Ishikawa (cell line): ENCODE data around the gene GRIN2A.

Source experiments
- CEBPB ChIP-seq: IDR thresholded peaks from 2 replicates; pipeline ENCODE4 v1.6.1; 2012
- CREB1 ChIP-seq: IDR thresholded peaks from 2 replicates; pipeline ENCODE4 v1.6.1; 2012; ENCODE audit warnings: low read depth
- EGR1 ChIP-seq: IDR thresholded peaks from 2 replicates; pipeline ENCODE4 v1.6.1; 2012
- EP300 ChIP-seq: IDR thresholded peaks from 2 replicates; pipeline ENCODE4 v1.6.1; 2012; ENCODE audit warnings: borderline replicate concordance
- FOXM1 ChIP-seq: IDR thresholded peaks from 2 replicates; pipeline ENCODE4 v1.6.1; 2012; ENCODE audit warnings: low read depth, borderline replicate concordance
- MAX ChIP-seq: IDR thresholded peaks from 2 replicates; pipeline ENCODE4 v1.6.1; 2012
- NFIC ChIP-seq: IDR thresholded peaks from 2 replicates; pipeline ENCODE4 v1.6.1; 2012
- RAD21 ChIP-seq: IDR thresholded peaks from 2 replicates; pipeline ENCODE4 v1.6.1; 2012; ENCODE audit warnings: low read depth
- REST ChIP-seq: IDR thresholded peaks from 2 replicates; pipeline ENCODE4 v1.6.1; 2012; ENCODE audit warnings: low read depth, mild to moderate bottlenecking
- TAF1 ChIP-seq: IDR thresholded peaks from 2 replicates; pipeline ENCODE4 v1.6.1; 2012; ENCODE audit warnings: low read depth, mild to moderate bottlenecking
- TCF12 ChIP-seq: IDR thresholded peaks from 2 replicates; pipeline ENCODE4 v1.6.1; 2012; ENCODE audit warnings: low read depth
- TEAD4 ChIP-seq: IDR thresholded peaks from 2 replicates; pipeline ENCODE4 v1.6.1; 2012
- USF1 ChIP-seq: IDR thresholded peaks from 2 replicates; pipeline ENCODE4 v1.6.1; 2012
- YY1 ChIP-seq: IDR thresholded peaks from 2 replicates; pipeline ENCODE4 v1.6.1; 2012; ENCODE audit warnings: low read depth
- ZBTB7A ChIP-seq: IDR thresholded peaks from 2 replicates; pipeline ENCODE4 v1.6.1; 2012; ENCODE audit warnings: low read depth

Gene GRIN2A

GRCh38 chr16:10098991-10099390 is 83.2 kb downstream of the GRIN2A start:
- TF ChIP-seq CREB1 (no peak), USF1 (no peak), TEAD4 (no peak), EP300 (no peak), MAX (no peak), FOXM1 (no peak), RAD21 (no peak), ZBTB7A (no peak), EGR1 (no peak), TCF12 (no peak), TAF1 (no peak), CEBPB (no peak), REST (no peak)

GRCh38 chr16:10097271-10097670 is 85.0 kb downstream of the GRIN2A start:
- no peak for TF ChIP-seq EP300
- no peak for TF ChIP-seq ZBTB7A
- TF ChIP-seq MAX, result no peak
- no peak for TF ChIP-seq YY1
- no peak for TF ChIP-seq TAF1
- TF ChIP-seq USF1, result no peak
- no peak for TF ChIP-seq CREB1
- no peak for TF ChIP-seq FOXM1
- TF ChIP-seq RAD21, result no peak
- no peak for TF ChIP-seq EGR1
- no peak for TF ChIP-seq TEAD4
- no peak for TF ChIP-seq CEBPB
- TF ChIP-seq REST, result no peak
- TF ChIP-seq TCF12, result no peak
- no peak for TF ChIP-seq NFIC

DNA sequence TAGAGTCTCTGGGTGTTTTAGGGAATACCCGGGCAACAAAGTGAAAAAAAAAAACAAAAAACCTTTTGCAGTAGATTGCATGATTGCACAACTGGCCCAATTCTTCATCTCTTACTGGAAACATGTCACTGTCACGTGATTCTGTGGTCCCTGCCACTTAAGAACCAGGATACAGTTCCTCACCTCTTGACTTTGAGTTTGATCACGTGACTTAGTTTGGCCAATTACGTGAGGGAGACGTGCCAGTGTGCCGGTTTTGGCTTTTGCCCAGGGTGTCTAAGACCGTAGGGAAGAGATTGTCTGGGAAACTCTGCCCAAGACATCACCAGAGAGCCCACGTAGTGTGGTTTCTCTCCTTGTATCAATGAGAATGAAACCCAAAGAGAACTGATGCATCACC is 88.7 kb downstream of the GRIN2A start:
- TF ChIP-seq NFIC (no peak), TAF1 (no peak), REST (no peak), MAX (no peak), EGR1 (no peak), CREB1 (no peak), TEAD4 (no peak), FOXM1 (no peak), RAD21 (no peak), EP300 (no peak), TCF12 (no peak), YY1 (no peak)

- TF ChIP-seq EP300 (no peak), REST (no peak), ZBTB7A (no peak)
Observed at GRCh38 chr16:10090816-10091215, 91.4 kb downstream of the GRIN2A start.
